HepG2 (cell line): ENCODE measurements around the gene CPLX3. TPM values are rescaled to one million over a fixed set of nuclear protein-coding genes. Genes with fewer than 3 reads are reported as not detected.

Source experiments
- ETV5 ChIP-seq: IDR thresholded peaks from 2 replicates; pipeline ENCODE4 v1.6.1; 2018; ENCODE audit warnings: missing biosample characterization, missing genetic modification reagents, inconsistent platforms, borderline replicate concordance
- GABPB1 ChIP-seq: IDR thresholded peaks from 2 replicates; pipeline ENCODE4 v1.6.1; 2016; ENCODE audit warnings: mild to moderate bottlenecking, missing genetic modification reagents, moderate library complexity, missing compliant biosample characterization
- GATAD2A ChIP-seq: IDR thresholded peaks from 2 replicates; pipeline ENCODE4 v1.6.1; 2016
- HNRNPLL ChIP-seq: fragments of 200-400 bp; formaldehyde crosslinking; IDR thresholded peaks from 2 replicates; pipeline ENCODE4 v1.6.1; 2017; ENCODE audit warnings: mild to moderate bottlenecking, low read depth, low read length; ENCODE audit not compliant: poor library complexity, severe bottlenecking
- LCORL ChIP-seq, 2 experiments: fragments of 450-650 bp in 1 of 2; sonication (generic) in 1 of 2; formaldehyde crosslinking in 1 of 2; IDR thresholded peaks; 2 replicates each; pipeline versions ENCODE4 v1.5.0 to v1.6.1; 2017 to 2020; ENCODE audit warnings: antibody characterized with exemption in 1 of 2, missing genetic modification reagents in 1 of 2
- MEIS2 ChIP-seq: sonication (generic); formaldehyde crosslinking; IDR thresholded peaks from 2 replicates; pipeline ENCODE4 v1.9.0; 2021; ENCODE audit warnings: mild to moderate bottlenecking, missing genetic modification reagents
- ONECUT2 ChIP-seq: sonication (generic); formaldehyde crosslinking; IDR thresholded peaks from 2 replicates; pipeline ENCODE4 v1.4.0; 2020; ENCODE audit warnings: missing genetic modification reagents
- PATZ1 ChIP-seq: sonication (generic); formaldehyde crosslinking; IDR thresholded peaks from 2 replicates; pipeline ENCODE4 v1.4.0; 2020; ENCODE audit warnings: missing genetic modification reagents
- PAXIP1 ChIP-seq: sonication (generic); formaldehyde crosslinking; conservative IDR thresholded peaks from 2 replicates; pipeline ENCODE4 v1.4.0; 2020; ENCODE audit warnings: mild to moderate bottlenecking, missing genetic modification reagents, moderate library complexity
- RXRA ChIP-seq: sonication (generic); formaldehyde crosslinking; IDR thresholded peaks from 2 replicates; pipeline ENCODE4 v1.5.1; 2020; ENCODE audit warnings: missing genetic modification reagents
- SETDB1 ChIP-seq: sonication (generic); formaldehyde crosslinking; IDR thresholded peaks from 2 replicates; pipeline ENCODE4 v1.5.1; 2020; ENCODE audit warnings: missing genetic modification reagents, mild to moderate bottlenecking, borderline replicate concordance
- TRAFD1 ChIP-seq: sonication (generic); formaldehyde crosslinking; IDR thresholded peaks from 2 replicates; pipeline ENCODE4 v1.5.1; 2020; ENCODE audit warnings: missing genetic modification reagents, mild to moderate bottlenecking, borderline replicate concordance
- ZBTB7A ChIP-seq: sonication (generic); formaldehyde crosslinking; IDR thresholded peaks from 2 replicates; pipeline ENCODE4 v1.8.0; 2022; ENCODE audit warnings: mild to moderate bottlenecking, missing genetic modification reagents
- ZMYM3 ChIP-seq: sonication (generic); formaldehyde crosslinking; IDR thresholded peaks from 2 replicates; pipeline ENCODE4 v1.5.1; 2020; ENCODE audit warnings: mild to moderate bottlenecking, missing genetic modification reagents
- ZNF274 ChIP-seq: sonication (generic); formaldehyde crosslinking; IDR thresholded peaks from 2 replicates; pipeline ENCODE4 v1.5.1; 2020; ENCODE audit warnings: mild to moderate bottlenecking, missing genetic modification reagents
- ZNF770 ChIP-seq: sonication (generic); formaldehyde crosslinking; IDR thresholded peaks from 2 replicates; pipeline ENCODE4 v1.5.0; 2020; ENCODE audit warnings: mild to moderate bottlenecking, missing genetic modification reagents
- ZNF891 ChIP-seq: sonication (generic); formaldehyde crosslinking; IDR thresholded peaks from 2 replicates; pipeline ENCODE4 v1.5.0; 2020; ENCODE audit warnings: mild to moderate bottlenecking, missing genetic modification reagents
- polyA plus RNA-seq, 8 experiments: library from polyadenylated mRNA; depleted of rRNA in 3 of 8; stranded (reverse) in 7 of 8; unstranded in 1 of 8; fragments of >200 nt; fragmentation: Illumina TruSeq in 4 of 8; extraction: Trizol in 4 of 8; gene quantifications; 2 replicates each; pipeline versions ENCODE4 v1.2.1 to v1.2.3, GENCODE V29; 2011 to 2016; ENCODE audit warnings: low read depth in 4 of 8, missing spikeins in 1 of 8, mixed read lengths in 1 of 8; ENCODE audit not compliant: insufficient read depth in 1 of 8
- total RNA-seq, 5 experiments: library from RNA; depleted of rRNA; stranded (reverse); fragments of >200 nt; fragmentation: Illumina TruSeq; extraction: Trizol; gene quantifications; 2 replicates each; pipeline ENCODE4 v1.2.3, GENCODE V29; 2016; ENCODE audit warnings: low read depth in 1 of 5

CPLX3 gene
- total and polyA plus RNA-seq, 2 of the 13 experiments (the other 11 are each of a cell fraction or from before 2014, with no cell fraction given): not detected

- TF ChIP-seq HNRNPLL (peak; percentile 33), ZMYM3 (peak; percentile 41; the same call in 1 of the 2 replicates), SETDB1 (CRISPR knock-in tag) (no peak), ZNF891 (CRISPR knock-in tag) (0 out of 2 replicates have a peak, but pooled peaks have one; percentile 1), ZNF274 (CRISPR knock-in tag) (no peak), ZBTB7A (CRISPR knock-in tag) (peak; percentile 56; the same call in 1 of the 2 replicates), ETV5 (CRISPR knock-in tag) (peak; percentile 58; the same call in 1 of the 2 replicates), GABPB1 (CRISPR knock-in tag) (peak; percentile 37), LCORL (IDR thresholded peaks at IDR 0.05) (peak; percentile 64), LCORL (CRISPR knock-in tag; IDR thresholded peaks at IDR 0.05) (no peak), PATZ1 (peak; percentile 32; the same call in 1 of the 2 replicates), RXRA (0 out of 2 replicates have a peak, but pooled peaks have one; percentile 41), PAXIP1 (CRISPR knock-in tag) (0 out of 2 replicates have a peak, but pooled peaks have one; percentile 35), MEIS2 (CRISPR knock-in tag) (0 out of 2 replicates have a peak, but pooled peaks have one; percentile 38), GATAD2A (CRISPR knock-in tag) (peak; percentile 27; the same call in 1 of the 2 replicates), ZNF770 (CRISPR knock-in tag) (0 out of 2 replicates have a peak, but pooled peaks have one; percentile 16), TRAFD1 (CRISPR knock-in tag) (no peak), ONECUT2 (CRISPR knock-in tag) (no peak)
These were observed 49.3 kb upstream of the CPLX3 start (continued) for GRCh38 chr15:74776821-74777768.
